Measurements from ENCODE around the gene KAT2A.

KAT2A gene

GRCh38 chr17:42114118-42114517 is 7.0 kb downstream of the KAT2A start:
- no peak for DNase-seq (ENCODE audit: low spot score)

- no peak for DNase-seq (ENCODE audit: low spot score)
Observed at GRCh38 chr17:42113293-42114069, 7.7 kb downstream of the KAT2A start.

GRCh38 chr17:42112552-42113176 is 8.5 kb downstream of the KAT2A start, which contains the start of gene DHX58:
Gene DHX58, minus strand, starts transcription at chr17:42112714. Its CDS starts 822 bp downstream, at chr17:42111892.
- DNase-seq (ENCODE audit: low spot score), result no peak

- DNase-seq (ENCODE audit: low spot score), result no peak
Observed at GRCh38 chr17:42111871-42112551, 9.2 kb downstream of the KAT2A start.

- DNase-seq (ENCODE audit: low spot score), result no peak
Observed at GRCh38 chr17:42111265-42111636, 9.9 kb downstream of the KAT2A start.

GRCh38 chr17:42110301-42111264 is 10.6 kb downstream of the KAT2A start:
- no peak for DNase-seq (ENCODE audit: low spot score)

GRCh38 chr17:42109086-42109485 is 12.1 kb downstream of the KAT2A start:
- DNase-seq (ENCODE audit: low spot score), result no peak

GRCh38 chr17:42107597-42108576 is 13.3 kb downstream of the KAT2A start:
- DNase-seq (ENCODE audit: low spot score), result peak; percentile 100

- DNase-seq (ENCODE audit: low spot score), result no peak
Observed at GRCh38 chr17:42107124-42107523, 14.0 kb downstream of the KAT2A start.

- DNase-seq (ENCODE audit: low spot score), result no peak
Observed at GRCh38 chr17:42106009-42106408, 15.2 kb downstream of the KAT2A start.

- no peak for DNase-seq (ENCODE audit: low spot score)
Observed at GRCh38 chr17:42104264-42104663, 16.9 kb downstream of the KAT2A start.

GRCh38 chr17:42103221-42103954 is 17.8 kb downstream of the KAT2A start:
- DNase-seq (ENCODE audit: low spot score), result no peak

GRCh38 chr17:42101513-42102292 is 19.5 kb downstream of the KAT2A start:
- DNase-seq (ENCODE audit: low spot score), result peak; percentile 89

GRCh38 chr17:42098730-42099399 is 22.3 kb downstream of the KAT2A start:
- DNase-seq (ENCODE audit: low spot score), result no peak

GRCh38 chr17:42097691-42098631 is 23.2 kb downstream of the KAT2A start, which contains the start of gene ZNF385C:
Gene ZNF385C, minus strand, starts transcription at chr17:42098473. Its CDS starts 35,417 bp downstream, at chr17:42063056.
- no peak for DNase-seq (ENCODE audit: low spot score)

GRCh38 chr17:42096360-42097111 is 24.6 kb downstream of the KAT2A start:
- no peak for DNase-seq (ENCODE audit: low spot score)

Data from D341Med (cell line).